HG03460 (cell line): ENCODE results near the gene CTCF.

Experiments
- ATAC-seq: cut with Tn5 transposase; IDR thresholded peaks from one replicate; pipeline ENCODE4 v1.9.1; 2021; ENCODE audit not compliant: unreplicated experiment

Gene CTCF

DNA sequence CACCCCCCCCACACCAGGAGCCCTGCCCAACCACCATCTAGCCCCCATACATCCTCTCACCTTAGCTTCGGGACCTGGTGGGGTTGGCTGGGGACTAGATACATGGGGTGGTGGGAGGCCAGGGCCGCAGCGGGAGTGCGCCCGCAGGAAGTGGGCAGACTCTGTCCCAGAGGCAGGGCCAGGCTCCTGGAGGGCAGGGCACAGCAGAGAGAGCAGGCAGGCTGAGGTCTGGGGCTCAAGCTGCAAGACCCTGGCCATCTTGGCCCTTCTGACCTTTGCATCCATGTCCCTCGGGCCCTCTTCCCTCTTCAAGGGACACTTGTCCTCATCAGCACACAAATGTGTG is 101.5 kb downstream of the CTCF start:
- ATAC-seq: no peak

- ATAC-seq: no peak
Measured at GRCh38 chr16:67664258-67664657, 101.9 kb downstream of the CTCF start.

- ATAC-seq: no peak
Measured at GRCh38 chr16:67664871-67665270, 102.5 kb downstream of the CTCF start.

GRCh38 chr16:67665598-67665997 is 103.3 kb downstream of the CTCF start:
- ATAC-seq: no peak

DNA sequence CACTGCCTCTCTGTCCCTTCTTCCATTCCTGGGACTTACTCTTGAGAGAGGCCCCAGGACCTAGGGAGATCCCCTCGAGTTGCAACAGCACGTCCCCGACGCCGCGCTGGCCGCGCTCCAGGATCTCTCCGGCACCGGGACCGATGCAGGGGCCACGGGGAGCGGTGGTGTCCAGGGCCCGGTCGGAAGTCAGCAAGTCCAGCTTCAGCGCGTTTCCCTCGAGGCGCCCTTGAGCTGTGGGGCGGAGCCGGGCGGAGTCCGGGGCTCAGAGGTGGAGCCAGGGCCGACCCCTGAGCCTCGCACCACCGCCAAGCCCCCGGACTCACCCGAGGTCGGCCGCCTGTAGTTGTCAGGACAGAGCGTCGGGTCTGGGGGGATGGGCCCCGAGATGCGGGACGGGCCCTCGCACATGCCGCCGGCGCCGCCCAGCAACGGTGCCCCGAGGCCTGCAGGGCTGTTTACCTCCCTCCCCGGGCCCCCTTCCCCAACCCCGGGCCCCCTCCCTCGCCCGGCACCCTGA is 103.8 kb downstream of the CTCF start:
- no peak for ATAC-seq

DNA sequence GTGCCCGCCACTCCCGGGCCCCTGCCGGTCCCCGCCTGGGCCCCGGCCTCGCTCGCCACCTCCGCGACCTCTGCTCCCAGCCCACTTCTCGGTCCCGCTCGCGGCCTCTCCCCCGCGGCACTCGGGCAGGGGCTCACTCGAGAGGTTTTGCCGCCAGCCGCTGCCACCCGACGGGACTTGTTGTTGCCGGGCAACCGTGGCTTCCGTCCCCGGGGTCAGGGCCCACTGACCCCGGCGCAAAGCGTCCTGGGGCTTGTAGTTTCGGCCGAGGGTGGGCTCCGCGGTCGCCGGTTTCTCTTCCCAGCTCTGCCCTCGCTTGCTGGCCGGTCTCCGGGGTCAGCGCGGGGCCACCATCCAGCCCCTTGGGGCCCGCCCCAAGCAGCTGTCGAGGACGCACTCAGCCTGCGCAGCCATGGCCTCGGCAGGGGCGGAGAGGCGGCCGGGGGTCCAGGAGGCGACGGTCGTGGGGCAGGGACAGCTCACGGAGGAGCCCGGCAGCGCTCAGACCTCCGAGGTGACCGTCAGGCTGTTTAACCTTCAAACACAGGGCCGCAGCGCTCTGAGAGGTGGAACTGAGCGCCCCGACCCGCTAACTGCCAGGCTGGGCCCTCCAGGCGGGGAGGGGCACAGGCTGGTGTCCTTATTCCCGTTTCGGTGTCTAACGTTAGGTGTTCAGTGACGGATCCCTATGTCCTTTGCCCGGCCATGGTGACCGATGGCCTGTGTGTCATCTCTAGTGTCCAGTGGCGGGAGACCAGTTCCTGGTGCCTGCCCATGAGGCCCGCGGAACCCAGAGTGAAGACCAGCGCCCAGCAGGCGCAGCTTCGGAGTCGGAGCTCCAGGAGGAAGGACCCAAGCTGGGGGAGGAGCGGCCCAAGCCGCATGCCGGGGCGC is 104.5 kb downstream of the CTCF start, which contains the start of the genes C16orf86 and ENKD1:
C16orf86 (plus strand) TSS at position 256 of the 894 bp plus-strand sequence; CDS start at position 413, 157 bp downstream.
ENKD1 (minus strand) TSS at position 192 of the 894 bp plus-strand sequence. CDS start 308 bp downstream, outside the sequence.
- peak; percentile 42 for ATAC-seq

- ATAC-seq: no peak
Measured at GRCh38 chr16:67667453-67667816, 105.1 kb downstream of the CTCF start.

GRCh38 chr16:67667817-67668494 is 105.6 kb downstream of the CTCF start:
- ATAC-seq: peak; percentile 72

- ATAC-seq: no peak
Measured at GRCh38 chr16:67668495-67669157, 106.3 kb downstream of the CTCF start.

- no peak for ATAC-seq
Measured at GRCh38 chr16:67669499-67670101, 107.3 kb downstream of the CTCF start.

DNA sequence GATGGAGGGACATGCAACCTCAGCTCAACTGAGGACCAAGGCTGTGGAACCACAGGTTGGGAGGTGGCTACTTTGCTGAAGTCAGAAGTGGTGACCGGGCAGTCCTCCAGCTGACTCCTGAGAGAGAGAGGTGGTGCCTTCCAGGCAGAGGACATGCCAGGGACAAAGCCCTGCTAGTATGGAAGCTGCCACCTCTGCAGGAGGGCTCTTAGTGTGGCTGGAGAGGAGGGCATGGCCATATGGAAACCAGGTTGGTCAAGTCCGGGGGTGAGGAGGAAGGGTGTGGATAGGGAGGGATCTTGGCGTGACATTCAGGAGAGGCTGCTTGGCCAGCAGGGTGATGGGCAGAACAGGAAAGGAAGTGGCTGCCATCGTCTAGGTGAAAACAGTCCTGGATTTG is 110.0 kb downstream of the CTCF start:
- ATAC-seq: no peak

GRCh38 chr16:67672739-67673662 is 110.7 kb downstream of the CTCF start:
- no peak for ATAC-seq

- no peak for ATAC-seq
Measured at GRCh38 chr16:67673712-67674580, 111.6 kb downstream of the CTCF start.

DNA sequence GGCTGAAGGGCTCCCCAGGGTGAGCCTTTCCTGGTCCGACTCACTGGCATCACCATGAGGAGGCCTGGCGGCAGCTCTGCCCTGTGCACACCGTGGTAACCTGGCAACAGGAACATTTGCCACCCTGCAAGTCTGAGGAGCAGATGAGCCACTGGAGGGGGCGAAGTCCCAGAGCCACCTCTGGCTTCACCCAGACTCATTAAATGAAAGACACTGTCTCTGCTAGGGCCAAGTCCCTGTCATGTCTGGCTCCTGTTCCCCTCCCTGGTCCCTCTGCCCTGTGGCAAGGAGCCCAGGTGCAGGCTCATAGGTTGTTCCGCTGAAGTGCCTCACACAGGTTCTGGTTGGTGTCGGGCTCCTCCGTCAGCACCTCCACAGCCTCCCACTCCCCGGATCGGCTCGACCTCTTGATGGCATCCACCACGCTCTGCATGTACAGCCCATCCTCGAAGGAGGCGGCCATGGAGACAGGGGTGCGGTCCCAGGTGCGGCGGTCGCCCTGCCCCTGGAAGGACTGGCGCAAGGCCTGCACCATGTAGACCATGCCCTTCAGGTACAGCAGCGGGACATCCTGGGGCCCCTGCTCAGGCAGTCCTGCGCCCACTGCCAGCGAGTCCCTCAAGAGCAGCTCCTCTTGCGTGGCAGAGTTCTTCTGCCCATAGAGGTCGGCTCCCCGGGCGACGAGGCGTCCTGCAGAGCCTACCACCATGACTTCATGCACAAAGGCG is 112.7 kb downstream of the CTCF start:
- no peak for ATAC-seq

DNA sequence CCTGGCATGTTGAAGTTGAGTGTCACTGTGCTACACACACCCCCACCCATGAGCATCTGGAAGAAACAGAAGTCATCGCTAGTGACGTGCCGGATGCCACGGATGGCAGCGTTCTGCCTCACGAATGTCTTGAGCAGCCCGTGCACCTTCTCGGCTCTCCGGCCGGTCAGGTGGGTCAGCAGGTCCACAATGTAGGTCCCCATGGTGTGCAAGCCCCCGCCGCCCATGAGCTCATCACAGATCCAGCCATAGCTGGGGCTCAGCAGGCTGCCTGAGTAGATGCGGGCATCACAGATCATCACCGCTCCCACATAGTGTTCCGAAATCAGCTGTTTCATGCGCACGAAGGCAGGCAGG is 113.2 kb downstream of the CTCF start:
- ATAC-seq: no peak

DNA sequence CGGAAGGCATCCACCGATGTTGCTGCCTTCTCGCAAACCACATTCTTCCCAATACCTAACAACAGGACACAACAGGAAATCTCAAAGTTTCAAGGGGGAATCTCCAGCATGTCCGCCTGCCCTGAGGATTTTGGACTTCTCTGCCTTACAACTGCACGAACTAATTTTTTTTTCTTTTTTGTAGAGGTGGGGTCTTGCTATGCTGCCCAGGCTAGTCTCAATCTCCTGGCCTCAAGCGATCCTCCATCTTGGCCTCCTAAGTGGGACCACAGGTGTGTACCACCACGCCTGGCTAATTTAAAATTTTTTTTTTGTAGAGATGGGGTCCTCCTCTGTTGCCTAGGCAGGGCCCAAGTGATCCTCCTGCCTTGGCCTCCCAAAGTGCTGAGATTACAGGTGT is 113.7 kb downstream of the CTCF start:
- no peak for ATAC-seq

DNA sequence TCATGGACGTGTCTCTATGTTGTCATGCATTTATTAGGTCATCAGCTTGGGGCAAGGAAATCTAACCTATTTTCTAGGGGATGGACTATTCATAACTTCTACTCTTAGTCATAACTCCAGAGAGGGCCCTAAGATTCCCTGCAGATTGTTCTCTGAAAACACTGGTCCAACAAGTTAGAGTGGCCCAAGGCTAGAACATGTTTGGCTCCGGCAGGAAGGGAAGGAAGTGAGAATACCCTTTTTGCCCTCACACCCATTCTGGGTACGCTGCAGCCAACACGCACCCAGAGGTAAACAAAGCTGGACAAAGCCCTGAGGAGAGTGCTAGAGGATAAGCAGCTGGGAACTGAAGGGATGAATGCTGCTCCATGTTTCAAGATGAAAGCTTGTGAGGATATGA is 114.2 kb downstream of the CTCF start:
- ATAC-seq: no peak

DNA sequence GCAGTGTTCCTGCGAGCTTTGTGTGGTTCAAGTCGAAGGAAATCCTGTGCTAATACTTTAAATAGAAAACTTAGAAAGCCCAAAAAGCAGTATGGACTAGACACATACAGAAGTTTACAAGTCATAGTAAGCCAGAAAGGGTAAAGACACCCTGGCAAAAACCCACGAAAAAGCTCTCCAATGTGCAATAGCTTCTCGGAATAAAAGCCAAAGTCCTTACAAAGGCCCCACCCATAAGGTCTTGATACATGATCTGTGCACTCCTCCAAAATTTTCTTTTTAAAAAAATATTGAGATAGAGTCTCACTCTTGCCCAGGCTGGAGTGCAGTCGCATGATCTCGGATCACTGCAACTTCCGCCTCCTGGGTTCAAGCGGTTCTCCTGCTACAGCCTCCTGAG is 114.6 kb downstream of the CTCF start:
- ATAC-seq: no peak
